Right lobe of liver (tissue), 6 donors: Measurements from ENCODE around the gene ERMAP. TPM values are rescaled to one million over a fixed set of nuclear protein-coding genes. Genes with fewer than 3 reads are reported as not detected.

Experiments
- ATAC-seq, 4 donors: fragments of 200-7000 bp; cut with Tn5 transposase; one replicate each; pipeline ENCODE4 v1.9.1; 2020; ENCODE audit warnings: mild to moderate bottlenecking in 4 of 4, moderate library complexity in 4 of 4
- DNase-seq, 3 donors: peaks; one replicate each; pipeline ENCODE4 v3.0.0-alpha.2; 2020
- H3K27ac ChIP-seq, 3 donors: fragments of 200-600 bp; one replicate each; pipeline ENCODE4 v1.8.0; 2022
- H3K27me3 ChIP-seq, 2 donors: fragments of 200-600 bp; one replicate each; pipeline ENCODE4 v1.8.0; 2022
- H3K36me3 ChIP-seq, 4 donors: fragments of 200-600 bp; sonication (generic) in 1 of 4; one replicate each; pipeline versions ENCODE4 v1.5.1 to v1.8.0; 2017 to 2022; ENCODE audit warnings: control low read depth in 1 of 4
- H3K4me1 ChIP-seq, 4 donors: fragments of 200-600 bp; sonication (generic) in 1 of 4; one replicate each; pipeline versions ENCODE4 v1.5.1 to v1.8.0; 2017 to 2022; ENCODE audit warnings: control low read depth in 1 of 4
- H3K4me3 ChIP-seq, 3 donors: fragments of 200-600 bp; one replicate each; pipeline ENCODE4 v1.8.0; 2022
- H3K9me3 ChIP-seq, 4 donors: fragments of 200-600 bp; sonication (generic) in 1 of 4; one replicate each; pipeline versions ENCODE4 v1.5.1 to v1.8.0; 2017 to 2022; ENCODE audit warnings: control low read depth in 1 of 4
- POLR2A ChIP-seq: fragments of 450-650 bp; IDR thresholded peaks from one replicate; pipeline ENCODE4 v1.6.1; 2017; ENCODE audit warnings: antibody characterized with exemption, mild to moderate bottlenecking
- WGBS: methylation state at CpG from one replicate; pipeline ENCODE4 v1.1.6; 2018; ENCODE audit warnings: low coverage, low lambda C conversion rate; ENCODE audit not compliant: insufficient coverage; ENCODE audit errors: missing lambda C conversion rate; 5-methylcytosine and 5-hydroxymethylcytosine counted together
- intact Hi-C, 2 donors: fragments of 100-400 bp; cut with DNase I; formaldehyde crosslinking; loops; one replicate each; pipeline versions ENCODE4 v1.11.2 to v1.14.1; 2022
- total RNA-seq, 6 experiments: library from RNA; depleted of rRNA in 2 of 6; stranded (reverse); fragments of >200 nt in 2 of 6; fragmentation: NEBNext Ultra II Directional in 3 of 6; extraction: Animal tissue kit (Norgen Biotek cat#: 25700) in 3 of 6; gene quantifications; one replicate each; pipeline versions ENCODE4 v1.1.0 to v1.2.4, GENCODE V29; 2016 to 2023
- TF ChIP-seq, protein P1 (sequence below), 4 donors: fragments of 200-600 bp in 3 of 4; fragments of 450-650 bp in 1 of 4; IDR thresholded peaks; one replicate each; pipeline versions ENCODE4 v1.5.1 to v1.8.0; 2016 to 2022; ENCODE audit warnings: antibody characterized with exemption in 4 of 4, mild to moderate bottlenecking in 2 of 4
- donor health status: DM: no; HTN: yes; CAD: no.
- donor health status: DM: no; HTN: no; CAD: no.
- donor health status: DM: no; HTN: no; CAD: no.
- donor health status: DM: no; HTN: yes; CAD: no.
- donor health status: DM: no; HTN: yes; CAD: no.

ERMAP gene
- total RNA-seq, 6 experiments from 2014 or later, result 6.6 to 16.2 (median 13.9) TPM

DNA sequence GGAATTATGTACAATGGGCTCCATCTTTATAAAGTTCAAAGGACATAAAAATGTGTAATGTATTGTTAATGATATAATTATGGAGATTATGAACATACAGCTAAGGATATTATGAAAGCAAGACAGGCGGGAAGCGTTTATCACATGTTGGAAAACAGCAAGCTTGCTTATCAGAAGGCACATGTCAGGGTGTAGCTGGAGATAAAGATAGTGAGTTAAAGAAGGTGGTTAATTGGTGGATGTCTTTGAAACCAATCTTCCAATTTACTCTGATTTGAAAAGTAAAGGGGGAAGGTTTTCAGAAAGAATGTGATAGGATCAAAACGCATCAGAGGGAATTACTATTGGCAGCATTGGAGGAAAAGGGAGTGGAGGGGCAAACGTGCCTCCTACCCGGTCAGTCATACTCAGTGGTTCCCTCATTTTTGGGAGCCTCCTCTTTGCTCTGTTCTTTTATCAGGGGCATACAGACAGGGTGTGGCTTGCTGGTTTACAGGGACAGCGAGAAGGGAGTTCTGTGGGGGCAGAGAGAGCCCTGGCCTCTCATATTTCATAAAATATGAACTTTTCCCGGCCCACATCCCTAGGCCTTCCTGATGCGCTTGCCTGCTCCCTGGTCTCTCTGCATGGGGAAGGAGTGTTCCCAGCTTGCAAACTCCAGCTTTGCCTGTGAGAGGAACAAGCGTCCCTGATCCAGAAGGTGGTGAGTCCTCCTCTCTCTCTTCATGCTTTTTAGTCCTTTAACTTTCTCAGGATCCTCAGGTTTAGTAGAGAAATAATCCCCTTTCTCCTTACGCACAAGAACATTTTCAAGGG is 8.3 kb downstream of the ERMAP start:
- peaks cover 0 to 5% (median 0%) of the 10 kb centered on the region in 4 donors for H3K36me3 ChIP-seq
- no peak overlapping the region for H3K4me3 ChIP-seq
- DNase-seq (no peak), ATAC-seq (no peak)
- WGBS, result 75% methylated on average over 7 of the region's 10 CpGs
- peaks cover 0 to 54% (median 17%) of the 10 kb centered on the region in 4 donors for H3K4me1 ChIP-seq
- TF ChIP-seq POLR2A, result no peak
- TF ChIP-seq, protein P1, sequence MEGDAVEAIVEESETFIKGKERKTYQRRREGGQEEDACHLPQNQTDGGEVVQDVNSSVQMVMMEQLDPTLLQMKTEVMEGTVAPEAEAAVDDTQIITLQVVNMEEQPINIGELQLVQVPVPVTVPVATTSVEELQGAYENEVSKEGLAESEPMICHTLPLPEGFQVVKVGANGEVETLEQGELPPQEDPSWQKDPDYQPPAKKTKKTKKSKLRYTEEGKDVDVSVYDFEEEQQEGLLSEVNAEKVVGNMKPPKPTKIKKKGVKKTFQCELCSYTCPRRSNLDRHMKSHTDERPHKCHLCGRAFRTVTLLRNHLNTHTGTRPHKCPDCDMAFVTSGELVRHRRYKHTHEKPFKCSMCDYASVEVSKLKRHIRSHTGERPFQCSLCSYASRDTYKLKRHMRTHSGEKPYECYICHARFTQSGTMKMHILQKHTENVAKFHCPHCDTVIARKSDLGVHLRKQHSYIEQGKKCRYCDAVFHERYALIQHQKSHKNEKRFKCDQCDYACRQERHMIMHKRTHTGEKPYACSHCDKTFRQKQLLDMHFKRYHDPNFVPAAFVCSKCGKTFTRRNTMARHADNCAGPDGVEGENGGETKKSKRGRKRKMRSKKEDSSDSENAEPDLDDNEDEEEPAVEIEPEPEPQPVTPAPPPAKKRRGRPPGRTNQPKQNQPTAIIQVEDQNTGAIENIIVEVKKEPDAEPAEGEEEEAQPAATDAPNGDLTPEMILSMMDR (IDR thresholded peaks at IDR 0.05), result no peak
- no peak overlapping the region for H3K27ac ChIP-seq
- H3K9me3 ChIP-seq, result no peaks in the 10 kb centered on the region
- no peaks in the 10 kb centered on the region for H3K27me3 ChIP-seq
- intact Hi-C loops, result no loop called here

DNA sequence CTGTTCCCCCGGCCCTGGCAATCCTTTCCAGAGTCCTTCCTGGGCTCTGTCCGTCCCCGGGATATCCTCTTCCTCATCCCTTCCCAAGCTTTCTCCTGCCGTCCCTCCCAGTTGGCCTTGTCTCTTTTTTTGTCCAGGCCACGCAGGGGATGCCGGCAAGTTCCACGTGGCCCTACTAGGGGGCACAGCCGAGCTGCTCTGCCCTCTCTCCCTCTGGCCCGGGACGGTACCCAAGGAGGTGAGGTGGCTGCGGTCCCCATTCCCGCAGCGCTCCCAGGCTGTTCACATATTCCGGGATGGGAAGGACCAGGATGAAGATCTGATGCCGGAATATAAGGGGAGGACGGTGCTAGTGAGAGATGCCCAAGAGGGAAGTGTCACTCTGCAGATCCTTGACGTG is 13.7 kb downstream of the ERMAP start:
- no peak overlapping the region for H3K27ac ChIP-seq
- intact Hi-C loops, result no loop called here
- peaks cover 0 to 8% (median 0%) of the 10 kb centered on the region in 4 donors for H3K4me1 ChIP-seq
- ATAC-seq, result no peak
- H3K4me3 ChIP-seq, result no peak overlapping the region
- 95% methylated on average over 12 of the region's 17 CpGs for WGBS
- TF ChIP-seq, protein P1 (IDR thresholded peaks at IDR 0.05), result no peak
- no peak for TF ChIP-seq POLR2A
- H3K27me3 ChIP-seq, result no peaks in the 10 kb centered on the region
- no peaks in the 10 kb centered on the region for H3K9me3 ChIP-seq
- H3K36me3 ChIP-seq, result peaks cover 0 to 17% (median 1%) of the 10 kb centered on the region in 4 donors
- no peak for DNase-seq

DNA sequence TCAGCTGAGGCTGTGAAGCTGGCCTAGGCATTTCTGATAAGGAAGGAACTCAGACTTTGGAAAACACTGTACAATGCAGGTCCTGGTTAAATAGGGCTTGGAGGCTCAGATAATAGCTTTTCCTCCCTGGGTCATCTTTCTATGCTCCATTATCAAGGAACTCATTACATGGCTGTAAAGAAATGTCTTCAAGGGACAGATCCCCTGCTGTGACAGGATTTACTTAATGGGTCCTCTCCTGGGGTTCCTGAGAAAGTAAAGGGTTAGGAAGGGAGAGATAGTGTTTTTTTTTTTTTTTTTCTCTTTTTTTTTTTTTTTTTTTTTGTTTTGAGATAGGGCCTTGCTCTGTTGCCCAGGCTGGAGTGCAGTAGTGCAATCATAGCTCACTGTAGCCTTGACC is 14.4 kb downstream of the ERMAP start:
- Histone ChIP-seq H3K4me3 (no peak overlapping the region), H3K9me3 (no peaks in the 10 kb centered on the region), H3K27me3 (no peaks in the 10 kb centered on the region), H3K4me1 (peaks cover 0 to 4% (median 0%) of the 10 kb centered on the region in 4 donors), H3K27ac (no peak overlapping the region), H3K36me3 (peaks cover 0 to 17% (median 1%) of the 10 kb centered on the region in 4 donors)
- ATAC-seq, result no peak
- intact Hi-C loops, result no loop called here
- DNase-seq, result no peak
- TF ChIP-seq, protein P1 (IDR thresholded peaks at IDR 0.05), result no peak
- no peak for TF ChIP-seq POLR2A

DNA sequence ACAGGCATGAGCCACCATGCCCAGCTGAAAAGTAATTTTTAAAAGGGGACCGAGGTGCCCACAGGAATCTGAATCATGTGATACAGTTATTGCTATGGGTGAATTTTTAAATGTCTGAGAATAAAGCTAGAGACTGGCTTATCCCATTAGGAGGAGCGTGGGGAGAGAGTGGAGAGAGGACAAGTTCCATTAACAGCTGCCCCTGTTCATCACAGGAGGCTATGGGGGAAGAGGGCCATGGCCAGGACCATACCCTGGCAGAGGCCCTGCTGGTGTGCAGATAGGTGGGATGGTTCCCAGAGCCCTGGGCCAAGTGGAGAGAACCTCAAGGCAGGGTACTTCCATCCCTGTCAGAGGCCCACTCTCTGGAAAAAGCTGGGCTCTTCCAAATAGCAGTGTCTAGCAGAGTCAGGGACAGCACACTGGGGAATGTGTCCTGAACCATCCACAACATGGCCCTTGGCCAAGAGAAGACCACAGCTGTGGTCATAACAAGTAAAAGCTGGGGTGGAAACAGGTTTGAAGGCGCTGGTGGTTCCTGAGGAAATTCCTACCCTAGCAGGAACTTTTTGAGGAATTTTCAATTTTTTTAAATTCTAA is 15.8 kb downstream of the ERMAP start:
- ATAC-seq (no peak), DNase-seq (no peak)
- no peak for TF ChIP-seq POLR2A
- TF ChIP-seq, protein P1 (IDR thresholded peaks at IDR 0.05), result no peak
- Histone ChIP-seq H3K36me3 (peaks cover 0 to 24% (median 1%) of the 10 kb centered on the region in 4 donors), H3K4me3 (no peak overlapping the region), H3K27ac (no peak overlapping the region), H3K4me1 (no peaks in the 10 kb centered on the region), H3K9me3 (no peaks in the 10 kb centered on the region), H3K27me3 (no peaks in the 10 kb centered on the region)
- WGBS, result 86% methylated on average over 2 of the region's 3 CpGs
- intact Hi-C loops, result no loop called here
